K562 treated with DMSO at 1 percent for 48 hours (cell line): Measurements from ENCODE around the gene ZBTB33. TPM values are rescaled to one million over a fixed set of nuclear protein-coding genes. Genes with fewer than 3 reads are reported as not detected.

Source experiments
- total RNA-seq: library from RNA; unstranded; fragments of 300-600 nt; gene quantifications from 2 replicates; pipeline ENCODE4 v1.2.3, GENCODE V29; 2022; ENCODE audit warnings: low replicate concordance; ENCODE audit errors: extremely low read depth

ZBTB33 gene, protein sequence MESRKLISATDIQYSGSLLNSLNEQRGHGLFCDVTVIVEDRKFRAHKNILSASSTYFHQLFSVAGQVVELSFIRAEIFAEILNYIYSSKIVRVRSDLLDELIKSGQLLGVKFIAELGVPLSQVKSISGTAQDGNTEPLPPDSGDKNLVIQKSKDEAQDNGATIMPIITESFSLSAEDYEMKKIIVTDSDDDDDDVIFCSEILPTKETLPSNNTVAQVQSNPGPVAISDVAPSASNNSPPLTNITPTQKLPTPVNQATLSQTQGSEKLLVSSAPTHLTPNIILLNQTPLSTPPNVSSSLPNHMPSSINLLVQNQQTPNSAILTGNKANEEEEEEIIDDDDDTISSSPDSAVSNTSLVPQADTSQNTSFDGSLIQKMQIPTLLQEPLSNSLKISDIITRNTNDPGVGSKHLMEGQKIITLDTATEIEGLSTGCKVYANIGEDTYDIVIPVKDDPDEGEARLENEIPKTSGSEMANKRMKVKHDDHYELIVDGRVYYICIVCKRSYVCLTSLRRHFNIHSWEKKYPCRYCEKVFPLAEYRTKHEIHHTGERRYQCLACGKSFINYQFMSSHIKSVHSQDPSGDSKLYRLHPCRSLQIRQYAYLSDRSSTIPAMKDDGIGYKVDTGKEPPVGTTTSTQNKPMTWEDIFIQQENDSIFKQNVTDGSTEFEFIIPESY
- not detected in 2 replicates for total RNA-seq

DNA sequence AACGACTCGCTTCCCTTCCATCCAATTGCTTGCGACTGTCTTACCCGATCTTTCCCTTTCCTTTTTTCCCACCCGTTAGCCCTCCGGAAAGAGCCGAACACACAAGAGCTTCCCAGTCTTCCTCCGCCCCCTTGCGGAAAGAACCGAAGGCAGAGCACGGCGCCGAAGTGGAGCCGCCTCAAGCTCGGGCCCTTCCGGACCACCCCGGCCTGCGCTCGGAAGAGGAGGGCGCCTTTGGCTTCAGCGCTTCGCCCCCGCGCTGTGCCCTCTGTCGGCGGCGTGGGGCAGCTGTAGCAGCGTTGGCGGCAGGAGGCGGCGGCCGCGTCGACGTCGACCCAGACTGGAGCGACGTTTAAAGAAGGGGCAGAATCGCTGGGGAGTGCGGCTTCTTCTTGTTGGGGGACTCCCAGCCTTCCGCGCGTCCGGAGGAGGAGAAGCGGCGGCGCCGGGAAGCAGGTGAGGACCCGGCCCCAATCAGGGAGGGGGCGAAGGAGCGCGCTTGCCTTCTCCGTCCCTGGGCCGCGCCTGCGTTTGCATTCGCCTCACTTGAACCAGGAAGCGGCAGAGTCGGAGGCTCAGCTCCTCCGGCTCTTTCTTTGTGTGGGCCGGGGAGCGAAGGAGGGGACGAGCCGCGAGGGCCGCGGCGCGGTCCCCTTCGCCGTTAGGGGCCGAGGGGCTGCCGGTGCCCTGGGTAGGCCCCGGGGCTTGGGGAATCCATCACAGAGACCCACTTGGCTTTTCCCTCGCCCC, at the start of gene ZBTB33:
Gene ZBTB33 (plus strand): TSS at position 291 of the 750 bp plus-strand sequence. CDS start 2,604 bp downstream, outside the sequence.

Other genes with a start within 250 kb of the ZBTB33 start
- not detected in 2 replicates for gene RHOXF2B, start 173.1 kb upstream of the ZBTB33 start, total RNA-seq
- gene RHOXF1, start 134.9 kb upstream of the ZBTB33 start, total RNA-seq = not detected in 2 replicates
- gene RHOXF2, start 92.2 kb upstream of the ZBTB33 start, total RNA-seq = not detected in 2 replicates
- gene TMEM255A, start 60.6 kb downstream of the ZBTB33 start, total RNA-seq = not detected in 2 replicates
- not detected in 2 replicates for gene ATP1B4, start 111.3 kb downstream of the ZBTB33 start, total RNA-seq
- gene LAMP2, start 218.5 kb downstream of the ZBTB33 start, total RNA-seq = not detected in 2 replicates